ENCODE results near the gene NDUFB11. TPM values are rescaled to one million over a fixed set of nuclear protein-coding genes. Genes with fewer than 3 reads are reported as not detected.
"Not testable (repeated sequence)": the region's sequence is repeated elsewhere in the genome, so short reads cannot be mapped to it uniquely, and the experiment has no call there.

Gene NDUFB11
- total RNA-seq, 2 experiments from 2014 or later, result 92.9 to 103 TPM

GRCh38 chrX:47135650-47136049 is 8.9 kb downstream of the NDUFB11 start:
- not testable (repeated sequence) for H3K4me1 Mint-ChIP-seq (ENCODE audit: low read depth); DNase-seq; ATAC-seq; H3K27me3 Mint-ChIP-seq (ENCODE audit: low read depth); H3K27ac Mint-ChIP-seq; H3K36me3 Mint-ChIP-seq (ENCODE audit: low read depth); H3K9me3 Mint-ChIP-seq (ENCODE audit: insufficient read depth); H3K4me3 Mint-ChIP-seq
- ChIA-PET POLR2A (interaction anchor here (3.1 kb wide), 1 partner anchor 9 kb away, joined by 12 read pairs; the partner anchor contains the start of genes NDUFB11 and RBM10), CTCF (interaction anchor here (1.1 kb wide), 1 partner anchor 9 kb away, joined by 3 read pairs; the partner anchor contains the start of gene NDUFB11)

DNA sequence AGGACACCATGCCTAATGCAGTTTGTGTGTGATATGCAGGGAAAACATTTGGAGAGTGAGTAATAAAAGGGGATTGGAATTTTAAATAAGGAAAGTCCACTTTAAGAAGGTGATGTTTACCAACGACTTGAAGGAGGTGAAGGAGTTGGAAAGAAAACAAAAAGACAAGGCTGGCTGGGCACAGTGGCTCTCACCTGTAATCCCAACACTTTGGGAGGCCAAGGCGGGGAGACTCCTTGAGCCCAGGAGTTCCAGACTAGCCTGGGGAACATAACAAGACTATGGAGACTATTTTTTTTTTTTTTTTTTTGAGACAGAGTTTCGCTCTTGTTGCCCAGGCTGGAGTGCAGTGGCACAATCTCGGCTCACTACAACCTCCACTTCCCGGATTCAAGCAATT is 11.0 kb downstream of the NDUFB11 start:
- POLR2A ChIA-PET, result interaction anchor here (3.1 kb wide), 1 partner anchor 11 kb away, joined by 12 read pairs; the partner anchor contains the start of genes NDUFB11 and RBM10
- DNase-seq (no peak), ATAC-seq (no peak)
- Mint-ChIP-seq H3K4me3 (no peak overlapping the region), H3K27me3 (ENCODE audit: low read depth) (no peaks in the 10 kb centered on the region), H3K9me3 (ENCODE audit: insufficient read depth) (no peaks in the 10 kb centered on the region), H3K27ac (no peak overlapping the region), H3K4me1 (ENCODE audit: low read depth) (peaks cover 3% of the 10 kb centered on the region), H3K36me3 (ENCODE audit: low read depth) (no peaks in the 10 kb centered on the region)
- CTCF ChIA-PET, result no interaction called here

GRCh38 chrX:47129899-47130358 is 14.6 kb downstream of the NDUFB11 start:
- no peak for ATAC-seq

DNA sequence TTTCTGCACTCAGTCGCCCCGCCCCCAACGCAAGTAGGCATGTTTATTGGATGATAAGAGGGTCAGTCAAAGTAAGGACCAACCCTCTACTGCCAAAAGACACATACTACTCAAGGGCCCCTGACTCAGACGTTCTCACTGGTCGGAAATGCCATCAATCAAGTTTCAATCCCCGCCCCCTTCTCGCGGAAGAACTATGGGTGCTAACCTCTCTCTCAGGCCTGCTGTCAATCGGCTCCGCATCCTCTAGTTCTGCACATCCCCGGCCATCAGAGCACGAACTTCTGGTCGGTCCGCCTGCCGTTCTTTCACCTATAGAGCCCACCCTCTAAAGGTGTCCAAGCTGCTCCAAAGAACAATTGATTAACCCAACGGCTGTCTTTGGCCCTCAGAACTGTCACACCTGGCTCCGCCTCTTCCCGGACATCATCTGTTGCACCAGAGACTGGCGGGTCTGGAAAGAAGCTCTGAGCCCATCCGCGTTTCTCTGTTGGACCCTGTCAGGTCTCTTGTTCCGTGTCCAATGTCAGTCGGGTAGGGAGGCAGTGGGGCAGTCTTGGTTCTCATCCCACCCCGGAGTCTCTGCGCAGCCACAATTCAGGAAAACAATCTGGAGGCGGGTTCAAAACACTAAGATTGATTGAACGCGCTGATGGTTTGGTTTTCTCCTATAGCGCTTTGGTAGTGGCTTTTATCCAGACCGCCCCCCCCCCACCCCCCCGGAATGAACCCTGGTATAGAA is 15.2 kb downstream of the NDUFB11 start:
- H3K9me3 Mint-ChIP-seq (ENCODE audit: insufficient read depth), result no peaks in the 10 kb centered on the region
- H3K4me3 Mint-ChIP-seq, result peak overlapping the region; percentile 96
- peak; percentile 100 for ATAC-seq
- H3K27me3 Mint-ChIP-seq (ENCODE audit: low read depth), result no peaks in the 10 kb centered on the region
- DNase-seq, result peak; percentile 92
- H3K4me1 Mint-ChIP-seq (ENCODE audit: low read depth), result peaks cover 7% of the 10 kb centered on the region
- H3K36me3 Mint-ChIP-seq (ENCODE audit: low read depth), result no peaks in the 10 kb centered on the region
- H3K27ac Mint-ChIP-seq, result peak overlapping the region; percentile 99
- POLR2A ChIA-PET, result interaction anchor here (0.6 to 1.5 kb wide), 5 partner anchors 14 to 1084 kb away, joined by 3 to 13 read pairs (median 3); partner anchors contain the start of genes NDUFB11 and RBM10
- CTCF ChIA-PET, result interaction anchor here (1.5 kb wide), 1 partner anchor 16 kb away, joined by 8 read pairs; the partner anchor contains the start of genes NDUFB11 and RBM10

More at GRCh38 chrX:47129899-47130358, 14.6 kb downstream of the NDUFB11 start:
- Mint-ChIP-seq H3K4me1 (ENCODE audit: low read depth) (peaks cover 7% of the 10 kb centered on the region), H3K36me3 (ENCODE audit: low read depth) (no peaks in the 10 kb centered on the region), H3K27me3 (ENCODE audit: low read depth) (no peaks in the 10 kb centered on the region), H3K4me3 (peak overlapping the region; percentile 96), H3K27ac (no peak overlapping the region), H3K9me3 (ENCODE audit: insufficient read depth) (no peaks in the 10 kb centered on the region)
- POLR2A ChIA-PET, result interaction anchor here (0.7 to 1.5 kb wide), 2 partner anchors 15 to 1084 kb away, joined by 3 to 13 read pairs; partner anchors contain the start of genes NDUFB11 and RBM10
- CTCF ChIA-PET, result interaction anchor here (1.5 kb wide), 1 partner anchor 15 kb away, joined by 8 read pairs; the partner anchor contains the start of genes NDUFB11 and RBM10
- no peak for DNase-seq

DNA sequence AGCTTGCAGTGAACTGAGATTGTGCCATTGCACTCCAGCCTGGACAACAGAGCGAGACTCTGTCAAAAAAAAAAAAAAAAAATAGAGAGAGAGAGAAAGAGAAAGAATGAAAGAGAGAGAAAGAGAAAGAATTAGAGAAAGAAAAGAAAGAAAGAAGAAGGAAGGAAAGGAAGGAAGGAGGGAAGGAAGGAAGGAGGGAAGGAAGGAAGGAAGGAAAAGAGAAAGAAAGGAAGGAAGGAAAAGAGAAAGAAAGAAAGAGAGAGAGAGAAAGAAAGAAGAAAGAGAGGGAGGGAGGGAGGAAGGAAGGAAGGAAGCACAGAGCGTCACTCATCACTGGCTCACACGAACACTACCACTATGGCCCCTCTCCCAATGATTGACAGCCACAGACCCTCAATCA is 20.0 kb downstream of the NDUFB11 start:
- not testable (repeated sequence) for H3K36me3 Mint-ChIP-seq (ENCODE audit: low read depth)

GRCh38 chrX:47116551-47117110 is 27.9 kb downstream of the NDUFB11 start:
- H3K4me1 Mint-ChIP-seq (ENCODE audit: low read depth); H3K27ac Mint-ChIP-seq; DNase-seq; H3K36me3 Mint-ChIP-seq (ENCODE audit: low read depth); H3K4me3 Mint-ChIP-seq; POLR2A ChIA-PET; ATAC-seq; CTCF ChIA-PET; H3K9me3 Mint-ChIP-seq (ENCODE audit: insufficient read depth); H3K27me3 Mint-ChIP-seq (ENCODE audit: low read depth): not testable (repeated sequence)

More for the DNA sequence above, 20.0 kb downstream of the NDUFB11 start:
- H3K9me3 Mint-ChIP-seq (ENCODE audit: insufficient read depth); POLR2A ChIA-PET; H3K4me1 Mint-ChIP-seq (ENCODE audit: low read depth); H3K27ac Mint-ChIP-seq; H3K4me3 Mint-ChIP-seq; H3K27me3 Mint-ChIP-seq (ENCODE audit: low read depth); CTCF ChIA-PET; DNase-seq; ATAC-seq: not testable (repeated sequence)

DNA sequence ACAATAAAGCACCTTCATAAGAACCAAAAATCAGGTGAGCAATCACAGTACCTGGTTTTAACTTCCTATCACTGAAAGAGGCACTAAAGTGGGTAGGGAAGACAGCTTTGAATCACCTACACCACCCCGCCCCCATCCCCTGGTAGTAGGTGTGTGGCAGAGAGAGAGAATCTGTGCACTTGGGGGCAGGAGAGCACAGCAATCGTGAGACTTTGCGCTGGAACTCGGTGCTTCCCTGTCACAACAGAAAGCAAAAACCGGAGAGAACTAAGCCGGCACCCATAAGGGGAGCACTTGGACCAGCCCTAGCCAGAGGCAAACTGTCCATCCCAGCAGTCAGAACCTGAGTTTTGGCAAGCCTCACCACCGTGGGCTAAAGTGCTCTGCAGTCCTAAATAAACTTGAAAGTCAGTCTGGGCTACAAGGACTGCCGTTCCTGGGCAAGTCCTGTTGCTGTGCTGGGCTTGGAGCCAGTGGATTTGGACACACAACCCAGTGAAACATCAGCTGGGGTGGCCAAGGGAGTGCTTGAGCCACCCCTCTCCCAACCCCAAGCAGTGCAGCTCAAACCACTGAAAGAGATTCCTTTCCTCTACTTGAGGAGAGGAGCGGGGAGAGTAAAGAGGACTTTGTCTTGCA is 32.1 kb downstream of the NDUFB11 start:
- H3K9me3 Mint-ChIP-seq (ENCODE audit: insufficient read depth), result no peaks in the 10 kb centered on the region
- ChIA-PET POLR2A (no interaction called here), CTCF (no interaction called here)
- H3K27me3 Mint-ChIP-seq (ENCODE audit: low read depth), result no peaks in the 10 kb centered on the region
- no peaks in the 10 kb centered on the region for H3K36me3 Mint-ChIP-seq (ENCODE audit: low read depth)
- H3K4me3 Mint-ChIP-seq, result no peak overlapping the region
- ATAC-seq (no peak), DNase-seq (no peak)
- H3K27ac Mint-ChIP-seq, result no peak overlapping the region
- H3K4me1 Mint-ChIP-seq (ENCODE audit: low read depth), result no peaks in the 10 kb centered on the region

DNA sequence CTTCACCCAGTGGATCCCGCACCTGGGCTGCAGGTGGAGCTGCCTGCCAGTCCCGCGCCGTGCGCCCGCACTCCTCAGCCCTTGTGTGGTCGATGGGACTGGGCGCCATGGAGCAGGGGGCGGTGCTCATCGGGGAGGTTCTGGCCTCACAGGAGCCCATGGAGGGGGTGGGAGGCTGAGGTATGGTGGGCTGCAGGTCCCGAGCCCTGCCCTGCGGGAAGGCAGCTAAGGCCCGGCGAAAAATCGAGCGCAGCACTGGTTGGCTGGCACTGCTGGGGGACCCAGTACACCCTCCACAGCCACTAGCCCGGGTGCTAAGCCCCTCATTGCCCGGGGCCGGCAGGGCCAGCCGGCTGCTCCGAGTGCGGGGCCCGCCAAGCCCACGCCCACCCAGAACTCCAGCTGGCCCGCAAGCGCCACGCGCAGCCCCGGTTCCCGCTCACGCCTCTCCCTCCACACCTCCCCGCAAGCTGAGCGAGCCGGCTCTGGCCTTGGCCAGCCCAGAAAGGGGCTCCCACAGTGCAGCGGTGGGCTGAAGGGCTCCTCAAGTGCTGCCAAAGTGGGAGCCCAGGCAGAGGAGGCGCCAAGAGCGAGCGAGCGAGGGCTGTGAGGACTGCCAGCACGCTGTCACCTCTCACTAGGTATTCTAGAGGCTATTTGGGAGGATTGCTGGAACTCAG is 33.4 kb downstream of the NDUFB11 start:
- CTCF ChIA-PET; H3K27me3 Mint-ChIP-seq (ENCODE audit: low read depth); H3K36me3 Mint-ChIP-seq (ENCODE audit: low read depth); DNase-seq; ATAC-seq; H3K27ac Mint-ChIP-seq; H3K4me3 Mint-ChIP-seq; H3K9me3 Mint-ChIP-seq (ENCODE audit: insufficient read depth); H3K4me1 Mint-ChIP-seq (ENCODE audit: low read depth): not testable (repeated sequence)
- POLR2A ChIA-PET, result interaction anchor here (0.7 kb wide), 1 partner anchor 58 kb away, joined by 3 read pairs; no protein-coding TSS in a partner anchor

DNA sequence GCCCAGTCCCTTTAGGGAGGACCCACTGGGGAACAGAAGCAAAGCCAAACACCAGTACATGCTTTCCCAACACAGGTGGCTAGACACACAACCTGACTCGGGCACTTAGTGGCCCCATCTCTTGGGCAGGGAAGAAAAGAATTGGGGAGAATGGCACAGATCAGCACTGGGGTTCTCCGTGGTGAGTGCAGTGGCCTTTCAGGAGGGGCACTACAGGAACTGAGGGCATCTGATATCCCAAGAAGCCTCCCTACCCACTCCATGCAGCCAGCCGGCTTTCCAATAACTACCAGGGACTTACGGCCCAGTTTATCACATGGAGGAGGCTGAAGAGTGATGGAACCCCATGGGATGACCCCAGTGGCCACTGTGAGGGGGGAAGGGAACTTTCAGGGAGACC is 43.3 kb downstream of the NDUFB11 start:
- H3K27ac Mint-ChIP-seq, result no peak overlapping the region
- H3K9me3 Mint-ChIP-seq (ENCODE audit: insufficient read depth), result no peaks in the 10 kb centered on the region
- ATAC-seq (no peak), DNase-seq (no peak)
- H3K27me3 Mint-ChIP-seq (ENCODE audit: low read depth), result no peaks in the 10 kb centered on the region
- H3K4me3 Mint-ChIP-seq, result no peak overlapping the region
- no peaks in the 10 kb centered on the region for H3K4me1 Mint-ChIP-seq (ENCODE audit: low read depth)
- ChIA-PET CTCF (no interaction called here), POLR2A (no interaction called here)
- H3K36me3 Mint-ChIP-seq (ENCODE audit: low read depth), result no peaks in the 10 kb centered on the region

DNA sequence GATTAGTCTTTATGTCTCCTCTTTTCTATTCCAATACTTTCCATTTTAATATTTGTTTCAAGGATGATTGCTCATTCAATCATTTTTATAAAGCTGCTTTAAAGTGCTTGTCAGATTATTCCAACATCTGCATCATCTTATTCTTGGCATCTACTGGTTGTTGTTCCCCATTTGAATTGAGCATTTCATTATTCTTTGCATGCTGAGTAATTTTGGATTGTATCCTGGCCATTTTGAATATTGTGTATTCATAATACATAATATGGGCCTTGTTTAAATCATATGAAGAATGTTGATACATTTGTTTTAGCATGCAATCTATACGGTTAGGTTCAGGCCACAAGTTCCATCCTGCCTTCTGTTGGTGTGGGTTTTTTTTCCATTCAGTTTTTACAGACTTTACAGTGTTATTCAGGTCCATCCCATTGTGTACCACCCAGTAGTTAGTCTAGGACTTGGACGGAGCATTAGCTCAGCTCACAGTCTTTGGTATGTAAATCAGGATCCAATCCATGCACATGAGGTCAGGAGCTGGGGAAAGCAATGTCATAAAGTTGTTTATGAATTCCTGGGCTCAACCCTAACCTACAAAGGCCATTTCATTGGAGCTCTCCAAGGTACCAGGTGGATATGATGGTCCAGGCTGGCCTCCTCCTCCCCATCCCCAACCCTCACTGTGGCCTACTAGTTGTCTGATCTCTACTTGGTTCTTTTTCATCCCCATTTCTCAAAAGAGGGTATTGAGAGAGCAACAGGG is 46.0 kb downstream of the NDUFB11 start:
- DNase-seq (no peak), ATAC-seq (no peak)
- Mint-ChIP-seq H3K27ac (no peak overlapping the region), H3K4me1 (ENCODE audit: low read depth) (no peaks in the 10 kb centered on the region), H3K36me3 (ENCODE audit: low read depth) (no peaks in the 10 kb centered on the region), H3K9me3 (ENCODE audit: insufficient read depth) (no peaks in the 10 kb centered on the region), H3K4me3 (no peak overlapping the region), H3K27me3 (ENCODE audit: low read depth) (no peaks in the 10 kb centered on the region)
- CTCF ChIA-PET, result no interaction called here
- POLR2A ChIA-PET, result no interaction called here

GRCh38 chrX:47097018-47097417 is 47.5 kb downstream of the NDUFB11 start:
- Mint-ChIP-seq H3K27ac (no peak overlapping the region), H3K36me3 (ENCODE audit: low read depth) (no peaks in the 10 kb centered on the region), H3K4me3 (no peak overlapping the region), H3K27me3 (ENCODE audit: low read depth) (no peaks in the 10 kb centered on the region), H3K9me3 (ENCODE audit: insufficient read depth) (no peaks in the 10 kb centered on the region), H3K4me1 (ENCODE audit: low read depth) (no peaks in the 10 kb centered on the region)
- ChIA-PET CTCF (no interaction called here), POLR2A (no interaction called here)
- DNase-seq, result no peak
- no peak for ATAC-seq
